Measurements from ENCODE around the gene MAPK13. TPM values are rescaled to one million over a fixed set of nuclear protein-coding genes. Genes with fewer than 3 reads are reported as not detected.

Gene MAPK13
- total RNA-seq, 1 experiment from 2014 or later = 1.7 TPM

DNA sequence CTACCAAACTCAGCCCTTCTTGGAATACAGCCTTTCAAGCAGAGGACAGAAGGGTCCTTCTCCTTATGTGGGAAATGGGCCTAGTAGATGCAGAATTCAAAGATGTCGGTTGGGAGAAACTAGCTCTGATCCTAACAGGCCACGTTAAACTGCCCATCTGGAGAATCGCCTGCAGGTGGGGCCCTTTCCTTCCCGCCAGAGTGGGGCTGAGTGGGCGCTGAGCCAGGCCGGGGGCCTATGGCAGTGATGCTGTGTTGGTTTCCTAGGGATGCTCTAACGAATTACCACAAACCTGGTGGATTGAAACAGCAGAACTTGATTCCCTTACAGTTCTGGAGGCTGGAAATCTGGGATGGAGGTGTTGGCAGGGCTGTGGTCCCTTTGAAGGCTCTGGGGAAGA, 9.1 kb downstream of the MAPK13 start:
- DNase-seq (ENCODE audit: low read depth) = no peak
- in situ Hi-C loops (cut with HindIII; ENCODE audit: low pct_unique_long_range_greater_than_20kb, low sequenced_read_pairs) = no loop called here

DNA sequence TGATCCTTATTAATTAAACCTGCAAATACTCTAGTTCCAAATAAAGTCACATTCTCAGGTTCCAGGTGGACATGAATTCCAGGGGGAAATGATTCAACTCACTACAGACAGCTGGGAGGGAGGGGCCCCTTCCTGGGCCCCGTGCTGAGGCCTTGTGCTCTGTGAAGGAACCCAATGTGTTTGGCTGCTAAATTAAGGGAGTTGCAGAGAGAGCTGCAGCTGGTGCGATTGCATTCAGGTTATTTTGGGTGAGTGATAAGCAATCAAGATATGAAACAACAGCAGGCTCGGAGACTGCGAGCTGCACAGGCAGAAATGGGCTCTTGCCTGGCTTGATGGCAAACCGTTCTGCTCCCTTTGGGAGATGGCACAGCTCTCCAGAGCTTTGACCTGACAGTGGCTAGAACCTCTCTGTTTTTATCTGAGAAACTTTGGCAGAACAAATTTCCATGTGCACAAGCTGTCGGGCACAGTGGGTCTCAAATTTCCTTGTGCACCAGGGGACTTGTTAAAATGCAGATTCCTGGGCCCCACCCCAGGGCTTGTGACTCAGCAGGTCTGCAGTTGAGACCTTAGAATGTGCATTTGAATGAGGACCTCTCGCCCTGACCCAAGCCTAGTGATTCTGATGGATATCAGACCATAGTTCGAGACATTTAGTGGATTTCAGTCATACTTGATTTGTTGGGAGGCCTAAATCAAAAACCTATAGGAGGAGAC, 9.8 kb downstream of the MAPK13 start:
- DNase-seq (ENCODE audit: low read depth) = no peak
- in situ Hi-C loops (cut with HindIII; ENCODE audit: low pct_unique_long_range_greater_than_20kb, low sequenced_read_pairs) = no loop called here

DNA sequence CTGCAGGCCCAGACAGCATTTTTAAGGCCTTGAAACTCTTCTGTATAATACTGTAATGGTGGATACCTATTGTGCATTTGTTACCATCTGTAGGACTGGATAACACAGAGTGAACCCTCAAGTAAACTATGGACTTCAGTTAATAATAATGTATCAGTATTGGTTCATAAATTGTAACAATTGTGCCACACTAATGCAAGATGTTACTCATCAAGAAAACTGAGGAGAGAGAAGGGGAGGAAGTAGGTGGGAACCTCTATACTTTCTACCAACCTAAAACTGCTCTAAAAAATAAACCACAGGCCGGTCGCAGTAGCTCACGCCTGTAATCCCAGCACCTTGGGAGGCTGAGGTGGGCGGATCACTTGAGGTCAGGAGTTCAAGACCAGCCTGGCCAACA, 10.8 kb downstream of the MAPK13 start:
- in situ Hi-C loops (cut with HindIII; ENCODE audit: low pct_unique_long_range_greater_than_20kb, low sequenced_read_pairs) = no loop called here
- no peak for DNase-seq (ENCODE audit: low read depth)

DNA sequence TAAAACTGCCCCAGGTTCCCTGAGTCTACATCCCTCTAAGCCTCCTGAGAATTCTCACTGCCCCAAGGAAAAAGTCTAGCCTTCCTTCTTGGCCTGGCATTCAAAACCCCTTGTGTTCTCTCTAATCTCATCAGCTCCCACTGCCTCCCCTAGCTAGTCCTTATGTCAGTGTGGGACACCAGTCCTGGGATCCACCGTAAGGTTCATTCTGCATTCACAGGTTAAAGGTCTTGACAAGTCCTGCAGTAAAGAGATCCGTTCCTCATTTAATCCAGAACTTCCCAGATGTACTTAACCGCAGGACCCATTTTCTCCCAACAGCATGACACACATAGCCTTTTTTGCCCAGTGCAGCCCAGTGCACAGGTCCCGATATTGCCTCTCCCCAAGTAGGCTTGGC, 11.6 kb downstream of the MAPK13 start:
- no peak for DNase-seq (ENCODE audit: low read depth)
- in situ Hi-C loops (cut with HindIII; ENCODE audit: low pct_unique_long_range_greater_than_20kb, low sequenced_read_pairs) = no loop called here

DNA sequence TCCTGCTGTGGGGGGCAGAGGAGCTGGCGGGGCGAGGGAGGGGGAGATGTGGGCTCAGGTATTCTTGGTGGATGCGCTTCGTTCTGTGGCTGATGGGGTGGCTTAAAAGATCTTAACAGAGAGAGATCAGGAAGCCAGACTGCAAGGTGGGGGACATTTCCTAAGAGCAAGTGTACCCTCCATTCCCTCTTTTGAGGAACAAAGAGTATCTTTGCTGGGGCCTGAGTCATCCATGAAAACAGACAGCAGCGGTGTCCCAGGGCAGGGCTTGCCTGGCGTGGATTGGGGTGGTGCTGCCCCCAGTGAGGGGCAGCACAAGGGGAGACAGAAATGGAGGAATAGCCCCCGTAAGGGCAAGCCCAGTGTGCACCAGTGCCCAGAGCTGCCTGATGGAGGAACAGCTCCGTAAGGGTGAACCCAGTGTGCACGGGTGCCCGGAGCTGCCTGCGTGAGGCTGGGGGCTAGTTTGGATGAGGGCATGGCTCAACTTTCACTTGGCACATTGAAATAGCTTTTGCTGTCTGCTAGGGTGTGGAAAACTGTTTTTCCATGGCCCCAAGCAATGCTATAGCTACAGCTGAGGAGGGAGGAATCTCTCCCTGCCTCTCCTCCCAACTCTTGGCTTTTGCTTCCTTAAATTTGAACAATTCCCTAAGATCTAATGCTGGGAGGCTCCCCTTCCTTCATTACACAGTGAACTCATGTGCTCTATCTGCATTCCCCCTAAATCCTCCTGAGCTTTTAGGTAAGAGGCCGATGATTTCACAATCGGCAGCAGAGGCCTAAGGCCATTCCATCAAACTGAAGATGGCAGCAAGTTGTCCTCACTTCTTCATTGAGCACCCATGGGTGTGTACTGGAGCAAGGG, 12.9 kb downstream of the MAPK13 start:
- in situ Hi-C loops (cut with HindIII; ENCODE audit: low pct_unique_long_range_greater_than_20kb, low sequenced_read_pairs) = no loop called here
- no peak for DNase-seq (ENCODE audit: low read depth)

DNA sequence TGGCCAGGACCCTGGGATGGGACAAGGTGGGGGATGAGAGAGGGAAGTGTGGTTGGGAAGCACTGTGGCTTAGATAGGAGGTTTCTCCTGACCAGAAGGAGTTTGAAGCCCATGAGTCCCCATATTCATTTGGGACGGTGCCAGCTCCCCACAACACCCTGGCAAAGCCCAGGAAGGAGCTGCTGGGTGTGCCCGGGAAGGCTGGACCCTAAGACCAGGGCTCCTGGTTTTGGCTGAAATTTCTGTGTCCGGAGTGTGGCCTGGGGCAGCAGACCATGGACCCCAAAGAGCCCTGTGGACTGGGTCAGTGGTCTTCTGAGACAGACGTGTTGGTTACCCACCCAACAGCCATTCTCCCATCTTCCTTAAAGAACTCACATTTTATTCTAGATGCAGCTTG, 15.2 kb downstream of the MAPK13 start:
- no peak for DNase-seq (ENCODE audit: low read depth)
- in situ Hi-C loops (cut with HindIII; ENCODE audit: low pct_unique_long_range_greater_than_20kb, low sequenced_read_pairs) = no loop called here

DNA sequence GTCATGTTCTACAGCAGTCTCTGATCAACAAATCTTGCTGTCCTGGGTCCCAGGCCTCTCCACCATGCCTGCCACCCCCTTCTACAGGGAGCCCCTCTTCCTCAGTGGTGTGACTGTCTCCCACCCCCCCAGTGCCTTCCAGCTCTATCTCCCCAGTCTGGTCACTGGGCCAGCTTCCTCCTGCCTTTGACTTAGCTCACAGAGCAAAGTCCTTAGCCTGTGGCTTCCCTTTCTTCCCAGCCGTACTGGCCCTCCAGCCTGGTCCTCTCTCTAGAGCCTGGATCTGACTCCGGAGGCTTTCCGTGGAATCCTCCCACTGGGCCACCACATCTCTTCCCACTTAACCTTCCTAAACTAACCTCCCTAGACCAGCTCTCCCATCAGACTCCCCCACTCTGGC, 17.0 kb downstream of the MAPK13 start:
- no peak for DNase-seq (ENCODE audit: low read depth)
- in situ Hi-C loops (cut with HindIII; ENCODE audit: low pct_unique_long_range_greater_than_20kb, low sequenced_read_pairs) = no loop called here

DNA sequence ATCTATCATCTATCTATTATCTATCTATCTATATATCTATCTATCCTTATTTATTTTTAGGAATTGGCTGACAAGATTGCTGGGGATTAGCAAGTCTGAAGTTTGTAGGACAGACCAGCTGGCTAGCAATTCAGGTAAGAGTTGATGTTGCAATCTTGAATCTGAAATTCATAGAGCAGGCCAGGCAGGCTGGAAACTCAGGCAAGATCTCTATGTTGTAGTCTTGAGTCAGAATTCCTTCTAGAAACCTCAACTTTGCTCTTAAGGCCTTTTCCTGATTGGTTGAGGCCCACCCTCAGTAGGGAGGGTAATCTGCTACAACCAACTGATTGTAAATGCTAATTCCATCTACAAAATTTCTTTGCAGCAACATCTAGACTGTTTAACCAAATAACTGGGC, 19.2 kb downstream of the MAPK13 start:
- in situ Hi-C loops (cut with HindIII; ENCODE audit: low pct_unique_long_range_greater_than_20kb, low sequenced_read_pairs) = no loop called here
- no peak for DNase-seq (ENCODE audit: low read depth)

DNA sequence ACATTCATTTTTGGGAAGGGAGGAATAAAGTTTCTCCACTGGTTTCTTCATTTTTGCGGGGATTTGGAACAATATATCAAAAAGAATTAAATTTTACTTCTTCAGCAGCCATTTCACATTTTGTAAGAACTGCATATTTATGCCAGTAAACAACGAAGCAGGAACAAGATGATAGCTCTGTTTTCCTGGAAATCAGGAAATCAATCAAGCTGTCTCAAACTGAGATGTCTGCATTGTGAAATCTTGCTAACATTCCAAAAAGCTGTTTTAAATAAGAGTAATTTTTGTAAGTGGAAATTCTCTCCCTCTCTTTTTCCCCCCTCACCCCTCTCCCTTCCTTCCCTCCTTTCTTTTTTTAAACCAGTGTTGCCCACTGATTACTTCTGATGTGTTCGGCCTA, 20.0 kb downstream of the MAPK13 start:
- in situ Hi-C loops (cut with HindIII; ENCODE audit: low pct_unique_long_range_greater_than_20kb, low sequenced_read_pairs) = no loop called here

DNA sequence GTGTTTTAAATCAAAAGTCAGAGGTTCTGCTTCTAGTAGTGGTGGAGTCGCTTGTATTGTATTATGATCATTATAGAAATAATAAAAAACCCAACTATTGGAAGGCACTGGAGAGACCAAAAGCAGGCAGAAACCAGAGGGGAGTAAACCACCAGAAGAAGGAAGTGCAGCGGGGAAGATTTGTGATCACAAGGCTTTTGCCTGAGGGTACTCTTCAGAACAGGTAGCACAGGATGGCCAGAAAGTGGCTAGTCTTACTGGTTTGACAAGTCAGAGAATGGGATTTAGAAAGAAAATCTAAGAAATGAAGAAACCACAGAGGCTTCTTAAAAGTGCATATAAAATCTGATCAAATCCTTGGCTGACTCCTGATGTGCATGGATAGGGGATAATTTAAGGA, 24.0 kb downstream of the MAPK13 start:
- in situ Hi-C loops (cut with HindIII; ENCODE audit: low pct_unique_long_range_greater_than_20kb, low sequenced_read_pairs) = no loop called here
- DNase-seq (ENCODE audit: low read depth) = no peak

More for the DNA sequence above, 20.0 kb downstream of the MAPK13 start:
- DNase-seq (ENCODE audit: low read depth) = no peak

DNA sequence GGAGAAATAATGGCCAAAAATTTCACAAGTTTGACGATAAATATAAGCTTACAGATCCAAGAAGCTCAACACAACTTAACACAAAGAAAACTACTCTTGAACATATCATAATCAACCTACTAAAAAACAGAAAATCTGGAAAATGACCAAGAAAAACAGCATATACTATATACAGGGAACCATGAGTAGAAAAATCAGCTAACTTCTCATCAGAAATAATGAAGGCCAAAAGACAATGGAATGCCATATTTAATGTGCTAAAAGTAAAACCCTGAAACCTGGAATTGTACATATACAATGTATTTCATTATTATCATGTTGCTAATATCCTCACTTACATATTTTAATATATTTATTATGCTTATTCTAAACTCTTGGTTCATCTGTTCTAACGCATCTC, 25.3 kb downstream of the MAPK13 start:
- in situ Hi-C loops (cut with HindIII; ENCODE audit: low pct_unique_long_range_greater_than_20kb, low sequenced_read_pairs) = no loop called here
- no peak for DNase-seq (ENCODE audit: low read depth)

DNA sequence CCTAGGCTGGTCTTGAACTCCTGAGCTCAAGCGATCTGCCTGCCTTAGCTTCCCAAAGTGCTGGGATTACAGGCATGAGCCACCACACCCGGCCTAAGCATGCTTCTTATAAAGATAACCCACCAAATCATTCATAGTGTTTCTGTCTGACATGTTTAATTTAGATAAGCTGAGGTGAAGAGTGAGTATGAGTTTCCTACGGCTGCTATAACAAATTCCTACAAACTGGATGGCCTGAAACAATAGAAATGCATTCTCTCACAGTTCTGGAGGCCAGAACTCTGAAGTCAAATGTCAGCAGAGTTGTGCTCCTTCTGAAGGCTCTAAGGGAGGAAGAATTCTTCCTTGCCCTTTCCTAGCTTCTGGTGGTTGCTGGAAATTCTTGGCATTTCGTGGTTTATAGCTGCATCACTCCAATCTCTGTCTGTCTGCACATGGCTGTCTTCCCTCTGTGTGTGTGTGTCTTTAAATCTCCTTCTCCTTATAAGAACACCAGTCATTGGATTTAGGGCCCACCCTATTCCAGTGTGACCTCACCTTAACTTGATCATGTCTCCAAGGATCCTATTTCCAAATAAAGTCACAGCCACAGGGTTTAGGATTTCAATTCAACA, 29.9 kb downstream of the MAPK13 start:
- DNase-seq (ENCODE audit: low read depth) = no peak
- in situ Hi-C loops (cut with HindIII; ENCODE audit: low pct_unique_long_range_greater_than_20kb, low sequenced_read_pairs) = no loop called here

DNA sequence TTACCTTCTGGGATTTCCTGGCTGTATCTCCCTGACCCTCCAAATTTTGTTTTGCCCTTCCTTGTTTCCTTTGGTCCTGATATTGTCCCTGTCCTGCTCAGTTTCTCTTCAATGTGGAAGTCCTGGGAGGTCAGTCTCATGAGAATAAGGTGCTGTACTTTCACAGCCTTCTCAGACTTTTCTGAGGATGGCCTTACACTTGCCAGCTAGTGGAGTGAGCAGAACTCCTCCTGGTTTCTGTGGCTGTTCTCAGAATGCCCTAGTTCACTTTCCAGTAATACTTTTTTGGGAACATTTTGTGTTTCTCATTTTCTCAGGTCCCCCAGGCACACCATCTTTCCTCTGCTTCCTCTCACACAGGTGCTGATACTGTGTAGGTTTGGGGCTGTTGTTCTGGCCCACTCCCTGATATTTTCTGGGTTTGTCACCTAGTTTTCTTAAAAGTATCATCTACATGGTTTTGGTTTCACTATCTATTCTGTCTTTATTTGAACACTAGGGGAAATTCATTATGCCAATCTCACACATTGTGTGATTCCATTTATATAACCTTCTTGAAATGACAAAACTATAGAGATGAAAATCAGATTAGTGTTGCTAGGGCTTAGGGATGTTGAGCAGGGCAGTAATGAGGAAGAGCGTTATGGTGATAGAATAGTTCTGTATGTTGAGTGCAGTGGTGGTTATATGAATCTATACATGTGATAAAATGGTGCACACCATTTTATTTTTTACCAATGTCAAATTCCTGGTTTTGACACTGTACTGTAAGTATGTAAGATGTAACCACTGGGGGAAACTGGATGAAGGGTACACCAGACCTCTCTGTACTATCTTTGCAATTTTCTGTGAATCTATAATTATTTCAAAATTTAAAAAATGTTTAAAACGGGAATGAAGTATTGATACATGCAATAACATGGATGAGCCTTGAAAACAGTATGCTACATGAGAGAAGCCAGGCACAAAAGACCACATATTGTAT, 39.0 kb downstream of the MAPK13 start:
- in situ Hi-C loops (cut with HindIII; ENCODE audit: low pct_unique_long_range_greater_than_20kb, low sequenced_read_pairs) = no loop called here
- DNase-seq (ENCODE audit: low read depth) = no peak

DNA sequence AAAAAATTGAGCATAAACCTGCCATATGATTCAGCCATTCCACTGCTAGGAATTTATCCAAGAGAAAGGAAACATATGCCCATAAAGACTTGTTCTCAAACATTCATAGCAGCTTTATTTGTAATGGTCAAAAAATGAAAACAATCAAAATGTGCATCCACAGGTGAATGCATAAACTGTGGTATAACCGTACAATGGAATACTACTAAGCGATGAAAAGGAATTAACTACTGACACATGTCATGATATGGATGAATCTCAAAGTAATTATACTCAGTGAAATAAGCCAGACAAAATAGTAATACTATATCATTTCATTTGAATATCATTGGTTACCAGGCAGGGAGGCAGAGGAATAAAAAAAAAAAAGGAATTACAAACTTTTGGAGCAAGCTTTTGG, 40.4 kb downstream of the MAPK13 start:
- in situ Hi-C loops (cut with HindIII; ENCODE audit: low pct_unique_long_range_greater_than_20kb, low sequenced_read_pairs) = no loop called here
- no peak for DNase-seq (ENCODE audit: low read depth)

DNA sequence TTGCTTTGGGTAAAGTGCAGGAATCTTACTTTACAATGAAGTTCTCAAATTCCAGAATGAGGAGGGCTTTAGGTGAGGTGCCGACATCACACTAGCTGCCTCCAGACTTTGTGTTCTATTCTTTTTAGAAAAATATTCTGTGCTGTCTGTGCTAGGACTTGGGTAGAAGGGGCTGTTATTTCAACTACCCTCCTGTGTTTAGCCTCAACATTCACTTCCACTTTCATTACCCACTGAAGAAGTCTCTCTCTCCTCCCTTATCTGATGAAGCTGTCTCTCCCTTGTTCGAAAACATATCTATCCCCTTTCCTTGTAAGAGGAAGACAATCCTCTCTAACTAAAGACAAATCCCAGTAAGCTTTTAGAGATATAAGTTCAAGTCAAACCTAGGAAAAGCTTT, 41.3 kb downstream of the MAPK13 start:
- in situ Hi-C loops (cut with HindIII; ENCODE audit: low pct_unique_long_range_greater_than_20kb, low sequenced_read_pairs) = no loop called here
- DNase-seq (ENCODE audit: low read depth) = no peak

DNA sequence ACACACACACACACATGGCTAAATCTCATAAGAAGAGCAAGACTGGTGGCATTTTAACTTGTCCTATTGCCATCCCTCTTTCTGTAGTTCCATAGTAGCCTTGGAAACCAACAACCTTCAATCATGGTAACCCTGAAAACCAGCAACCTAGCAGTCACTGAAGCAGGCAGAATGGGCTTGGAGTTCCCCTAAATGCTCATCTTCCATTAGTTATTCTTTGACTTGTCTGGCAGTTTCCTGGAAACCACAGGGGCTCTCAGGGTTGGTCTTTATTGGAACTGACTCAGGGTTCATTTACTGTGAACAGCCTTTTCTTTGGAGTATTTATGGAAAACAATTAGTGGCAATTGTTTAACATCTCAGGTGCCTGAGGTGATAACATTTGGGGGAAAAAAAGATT, 46.9 kb downstream of the MAPK13 start:
- DNase-seq (ENCODE audit: low read depth) = peak; percentile 35
- in situ Hi-C loops (cut with HindIII; ENCODE audit: low pct_unique_long_range_greater_than_20kb, low sequenced_read_pairs) = no loop called here

DNA sequence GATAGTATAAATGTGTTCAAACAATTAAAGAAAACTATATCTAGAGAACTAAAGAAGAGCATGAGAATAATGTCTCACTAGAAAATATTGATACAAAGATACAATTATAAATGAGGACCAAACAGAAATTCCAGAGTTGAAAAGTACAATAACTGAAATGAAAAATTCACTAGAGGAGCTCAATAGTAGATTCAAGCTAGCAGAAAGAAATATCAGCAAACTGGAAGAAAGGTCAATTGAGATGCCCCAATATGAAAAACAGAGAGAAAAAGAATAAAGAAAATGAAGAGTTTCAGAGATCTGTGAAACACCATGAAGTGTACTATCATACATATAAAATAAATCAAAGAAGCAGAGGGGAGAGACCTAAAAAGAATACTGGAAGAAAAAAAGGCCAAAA, 48.2 kb downstream of the MAPK13 start:
- in situ Hi-C loops (cut with HindIII; ENCODE audit: low pct_unique_long_range_greater_than_20kb, low sequenced_read_pairs) = no loop called here
- DNase-seq (ENCODE audit: low read depth) = no peak

DNA sequence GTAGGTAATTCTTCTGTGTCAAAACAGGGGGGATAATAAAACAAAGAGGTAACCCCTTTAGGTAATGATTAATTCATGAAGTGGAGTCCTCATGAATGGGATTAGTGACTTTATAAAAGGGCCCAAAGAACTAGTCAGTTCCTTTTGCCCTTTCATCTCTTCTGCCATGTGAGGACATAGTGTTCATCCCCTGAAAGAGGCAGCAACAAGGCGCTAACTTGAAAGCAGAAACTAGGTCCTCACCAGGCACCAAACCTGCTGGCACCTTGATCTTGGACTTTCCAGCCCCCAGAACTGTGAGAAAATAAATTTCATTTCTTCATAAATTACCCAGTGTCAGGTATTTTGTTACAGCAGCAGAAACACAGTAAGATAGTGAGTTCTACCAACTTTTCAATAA, 49.8 kb downstream of the MAPK13 start:
- in situ Hi-C loops (cut with HindIII; ENCODE audit: low pct_unique_long_range_greater_than_20kb, low sequenced_read_pairs) = no loop called here
- DNase-seq (ENCODE audit: low read depth) = no peak
